Measurements from ENCODE around the gene PTPN4.

Gene PTPN4

DNA sequence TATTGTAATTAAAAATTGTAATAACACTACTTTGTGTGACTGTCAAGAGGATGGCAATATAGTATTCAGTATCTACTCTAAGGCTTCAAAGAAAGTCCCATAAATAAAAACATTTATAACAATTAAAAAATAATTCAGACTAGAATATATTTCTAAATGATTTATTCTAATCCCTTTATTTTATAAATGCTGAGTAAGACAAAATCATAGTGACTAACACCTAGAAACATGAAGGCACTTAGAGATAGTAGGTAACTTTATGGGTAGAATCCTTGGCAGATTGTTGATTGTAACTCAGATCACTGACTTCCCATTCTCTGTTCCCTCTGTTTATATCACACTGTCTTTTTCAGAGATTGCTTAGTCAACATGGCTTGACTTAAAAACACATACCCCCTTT lies 174.6 kb downstream of the PTPN4 start:
- H3K9me3 ChIP-seq (ENCODE audit: low read length) = no peaks in the 10 kb centered on the region
- no peaks in the 10 kb centered on the region for H3K4me1 ChIP-seq (ENCODE audit: insufficient read depth, low read length)
- H3K36me3 ChIP-seq (ENCODE audit: insufficient read depth, low read length) = peaks cover 24% of the 10 kb centered on the region
- H2AFZ ChIP-seq (ENCODE audit: low read depth, low read length) = no peak overlapping the region
- H3K4me3 ChIP-seq (ENCODE audit: low read length) = no peak overlapping the region
- no peaks in the 10 kb centered on the region for H3K27me3 ChIP-seq (ENCODE audit: insufficient read depth, low read length)

DNA sequence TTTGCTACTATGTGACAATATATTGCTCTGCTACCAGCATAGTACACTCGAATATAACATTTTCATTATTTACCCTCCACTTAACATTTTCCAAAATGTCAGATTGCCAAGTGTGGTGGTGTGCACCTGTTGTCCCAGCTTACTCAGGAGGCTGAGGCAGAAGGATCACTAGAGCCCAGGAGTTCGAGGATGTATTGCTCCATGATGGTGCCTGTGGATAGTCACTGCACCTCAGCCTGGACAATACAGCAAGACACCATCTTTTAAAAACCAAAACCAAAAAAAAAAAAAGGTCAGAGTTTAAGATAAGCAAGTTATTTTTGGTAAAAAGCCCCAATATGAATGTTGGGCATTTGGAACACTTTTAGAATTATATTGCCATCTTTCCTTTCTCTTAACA lies 178.0 kb downstream of the PTPN4 start:
- Histone ChIP-seq H3K36me3 (ENCODE audit: insufficient read depth, low read length) (peaks cover 19% of the 10 kb centered on the region), H3K9me3 (ENCODE audit: low read length) (no peaks in the 10 kb centered on the region), H2AFZ (ENCODE audit: low read depth, low read length) (no peak overlapping the region), H3K4me1 (ENCODE audit: insufficient read depth, low read length) (no peaks in the 10 kb centered on the region), H3K4me3 (ENCODE audit: low read length) (no peak overlapping the region), H3K27me3 (ENCODE audit: insufficient read depth, low read length) (no peaks in the 10 kb centered on the region)

DNA sequence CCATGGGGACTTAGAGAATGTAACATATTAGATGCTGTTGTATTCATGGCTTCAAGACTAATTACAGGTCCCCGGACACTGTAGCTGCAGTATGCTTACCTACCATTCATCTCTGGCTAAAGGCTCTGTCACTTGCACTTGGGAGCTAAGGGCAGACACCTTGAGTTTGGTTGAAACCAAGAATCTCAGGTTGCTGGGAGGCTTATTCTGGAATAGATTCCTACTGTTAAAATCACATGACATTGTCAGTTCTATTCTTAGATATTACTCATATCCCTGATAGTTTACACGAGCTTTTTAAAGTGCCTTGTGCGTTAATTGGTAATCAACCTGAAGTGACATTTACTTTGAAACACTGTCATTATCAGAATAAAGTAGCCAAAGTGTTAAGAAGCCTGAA lies 180.2 kb downstream of the PTPN4 start:
- Histone ChIP-seq H2AFZ (ENCODE audit: low read depth, low read length) (no peak overlapping the region), H3K27me3 (ENCODE audit: insufficient read depth, low read length) (no peaks in the 10 kb centered on the region), H3K9me3 (ENCODE audit: low read length) (no peaks in the 10 kb centered on the region), H3K4me3 (ENCODE audit: low read length) (no peak overlapping the region), H3K36me3 (ENCODE audit: insufficient read depth, low read length) (peaks cover 9% of the 10 kb centered on the region), H3K4me1 (ENCODE audit: insufficient read depth, low read length) (no peaks in the 10 kb centered on the region)

DNA sequence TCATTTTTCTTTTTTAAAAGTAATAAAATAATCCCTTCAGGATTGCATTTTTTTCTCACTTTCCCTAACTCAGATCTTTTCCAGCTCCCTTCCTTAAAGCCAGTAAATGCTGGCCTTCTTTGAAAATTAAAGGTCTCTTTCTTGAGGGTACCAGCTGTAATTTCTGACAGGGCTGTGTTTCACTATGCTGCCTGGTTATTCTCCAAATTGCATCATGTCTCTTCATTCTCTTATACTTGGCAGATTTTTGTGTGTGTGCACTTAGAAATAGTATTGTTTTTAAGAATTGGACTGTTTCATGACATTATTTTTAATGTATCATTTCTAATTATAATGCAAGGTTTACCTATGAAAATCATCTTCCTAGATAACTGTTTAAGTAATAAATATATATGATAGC lies 181.1 kb downstream of the PTPN4 start:
- Histone ChIP-seq H2AFZ (ENCODE audit: low read depth, low read length) (no peak overlapping the region), H3K9me3 (ENCODE audit: low read length) (no peaks in the 10 kb centered on the region), H3K4me3 (ENCODE audit: low read length) (no peak overlapping the region), H3K27me3 (ENCODE audit: insufficient read depth, low read length) (no peaks in the 10 kb centered on the region), H3K36me3 (ENCODE audit: insufficient read depth, low read length) (peaks cover 11% of the 10 kb centered on the region), H3K4me1 (ENCODE audit: insufficient read depth, low read length) (no peaks in the 10 kb centered on the region)

DNA sequence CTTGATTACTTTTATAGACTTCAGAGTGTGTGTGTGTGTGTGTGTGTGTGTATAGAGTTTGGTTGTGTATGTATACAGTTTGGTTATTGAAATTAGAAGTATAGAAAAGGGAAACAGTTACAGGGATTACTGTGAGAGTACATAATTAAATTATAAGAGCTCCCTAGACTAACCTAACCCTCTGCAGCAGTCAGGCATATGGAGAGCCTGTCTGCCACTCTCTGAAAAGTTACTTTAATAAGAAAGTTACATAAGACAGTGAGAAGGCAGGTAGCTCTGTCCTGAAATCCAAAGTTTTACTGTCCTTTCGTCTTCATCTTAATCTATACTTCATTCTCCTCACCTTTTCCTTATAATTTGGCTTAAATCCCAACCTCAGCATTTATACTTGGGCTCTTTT lies 181.7 kb downstream of the PTPN4 start:
- Histone ChIP-seq H3K9me3 (ENCODE audit: low read length) (no peaks in the 10 kb centered on the region), H3K36me3 (ENCODE audit: insufficient read depth, low read length) (peaks cover 11% of the 10 kb centered on the region), H2AFZ (ENCODE audit: low read depth, low read length) (no peak overlapping the region), H3K4me3 (ENCODE audit: low read length) (no peak overlapping the region), H3K27me3 (ENCODE audit: insufficient read depth, low read length) (no peaks in the 10 kb centered on the region), H3K4me1 (ENCODE audit: insufficient read depth, low read length) (no peaks in the 10 kb centered on the region)

DNA sequence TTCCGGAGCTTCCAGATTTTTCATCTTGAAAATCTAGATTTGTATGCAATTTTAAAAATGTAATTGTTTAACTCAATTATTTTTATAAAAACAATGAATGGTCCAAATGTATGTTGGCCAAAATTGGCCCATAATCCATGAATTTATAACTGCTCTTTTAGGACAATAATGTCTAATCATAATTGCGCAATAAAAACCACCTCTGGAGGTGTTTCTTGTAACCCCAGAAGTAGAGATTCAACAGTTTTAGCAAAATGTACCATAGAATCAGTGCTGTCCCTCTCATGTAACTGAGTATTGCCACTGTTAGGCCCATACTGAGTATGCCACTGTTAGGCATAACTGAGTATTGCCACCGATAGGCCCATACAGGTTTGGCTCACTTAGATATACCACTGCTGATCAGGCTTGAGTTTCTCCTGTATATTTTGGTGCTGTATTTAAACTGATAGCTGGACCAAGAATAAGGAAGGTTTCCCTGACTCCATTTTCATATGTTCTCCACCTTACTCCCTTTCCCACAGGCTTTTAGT lies 182.3 kb downstream of the PTPN4 start:
- Histone ChIP-seq H2AFZ (ENCODE audit: low read depth, low read length) (no peak overlapping the region), H3K4me1 (ENCODE audit: insufficient read depth, low read length) (no peaks in the 10 kb centered on the region), H3K27me3 (ENCODE audit: insufficient read depth, low read length) (no peaks in the 10 kb centered on the region), H3K36me3 (ENCODE audit: insufficient read depth, low read length) (peaks cover 9% of the 10 kb centered on the region), H3K4me3 (ENCODE audit: low read length) (no peak overlapping the region), H3K9me3 (ENCODE audit: low read length) (no peaks in the 10 kb centered on the region)

DNA sequence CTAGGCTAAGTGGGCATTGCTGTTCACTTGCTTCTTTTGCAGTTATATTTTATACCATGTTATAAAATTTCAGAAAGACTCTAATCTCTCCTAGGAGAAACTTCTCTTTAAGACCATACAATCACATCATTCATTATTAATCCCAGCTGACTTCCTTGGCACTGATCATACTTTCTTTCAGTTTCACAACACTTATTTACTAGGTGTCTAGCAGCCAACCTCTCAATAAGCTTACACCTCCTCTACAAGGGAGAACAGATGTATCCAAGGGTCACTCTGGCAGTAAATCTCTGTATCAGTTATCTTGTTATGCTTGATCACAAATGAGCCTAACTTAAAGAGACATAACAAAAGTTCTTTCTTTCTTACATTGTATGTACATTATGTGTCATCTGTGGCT lies 183.3 kb downstream of the PTPN4 start:
- Histone ChIP-seq H3K36me3 (ENCODE audit: insufficient read depth, low read length) (peaks cover 10% of the 10 kb centered on the region), H3K4me1 (ENCODE audit: insufficient read depth, low read length) (no peaks in the 10 kb centered on the region), H2AFZ (ENCODE audit: low read depth, low read length) (no peak overlapping the region), H3K27me3 (ENCODE audit: insufficient read depth, low read length) (no peaks in the 10 kb centered on the region), H3K9me3 (ENCODE audit: low read length) (no peaks in the 10 kb centered on the region), H3K4me3 (ENCODE audit: low read length) (no peak overlapping the region)

DNA sequence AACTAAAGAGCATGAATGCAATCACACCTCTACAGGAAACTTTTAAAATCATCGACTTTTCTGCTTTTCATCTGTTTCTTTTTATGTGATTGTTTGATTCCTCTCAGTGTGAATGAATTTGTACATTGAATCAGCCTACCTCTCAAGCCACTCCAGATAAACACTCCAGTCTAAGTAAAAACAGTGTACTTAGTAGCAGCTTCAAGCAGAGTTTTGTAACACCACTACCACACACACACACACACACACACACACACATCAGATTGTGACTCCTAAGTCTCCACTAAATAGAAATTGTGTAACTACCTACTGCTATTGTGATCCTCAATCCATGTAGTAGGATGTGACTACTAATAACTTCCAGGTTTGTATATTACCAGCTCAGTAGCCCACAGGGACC lies 187.8 kb downstream of the PTPN4 start:
- Histone ChIP-seq H3K27me3 (ENCODE audit: insufficient read depth, low read length) (no peaks in the 10 kb centered on the region), H3K36me3 (ENCODE audit: insufficient read depth, low read length) (peaks cover 20% of the 10 kb centered on the region), H3K4me3 (ENCODE audit: low read length) (no peak overlapping the region), H3K4me1 (ENCODE audit: insufficient read depth, low read length) (no peaks in the 10 kb centered on the region), H3K9me3 (ENCODE audit: low read length) (no peaks in the 10 kb centered on the region), H2AFZ (ENCODE audit: low read depth, low read length) (no peak overlapping the region)

DNA sequence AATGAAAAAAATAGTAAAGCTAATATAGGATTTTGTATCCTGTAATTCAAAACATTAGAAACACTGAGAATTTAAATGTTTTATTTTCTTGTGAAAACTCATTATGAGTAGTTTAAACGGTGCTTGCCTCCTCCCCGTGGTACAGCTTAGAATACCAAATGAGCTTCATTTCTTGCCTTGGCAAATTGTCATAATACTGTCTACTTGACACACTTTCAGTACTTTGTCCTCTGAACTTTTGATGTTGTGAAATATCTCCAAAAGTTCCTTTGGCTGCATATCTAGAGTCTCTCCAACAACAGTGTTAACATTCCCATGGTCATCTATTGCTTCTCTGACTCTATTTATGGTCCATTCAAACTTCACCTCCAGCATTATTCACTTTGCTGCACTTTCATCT lies 191.2 kb downstream of the PTPN4 start:
- H3K27me3 ChIP-seq (ENCODE audit: insufficient read depth, low read length) = no peaks in the 10 kb centered on the region
- H3K9me3 ChIP-seq (ENCODE audit: low read length) = no peaks in the 10 kb centered on the region
- no peak overlapping the region for H2AFZ ChIP-seq (ENCODE audit: low read depth, low read length)
- H3K4me1 ChIP-seq (ENCODE audit: insufficient read depth, low read length) = no peaks in the 10 kb centered on the region
- H3K4me3 ChIP-seq (ENCODE audit: low read length) = no peak overlapping the region
- H3K36me3 ChIP-seq (ENCODE audit: insufficient read depth, low read length) = peaks cover 42% of the 10 kb centered on the region

DNA sequence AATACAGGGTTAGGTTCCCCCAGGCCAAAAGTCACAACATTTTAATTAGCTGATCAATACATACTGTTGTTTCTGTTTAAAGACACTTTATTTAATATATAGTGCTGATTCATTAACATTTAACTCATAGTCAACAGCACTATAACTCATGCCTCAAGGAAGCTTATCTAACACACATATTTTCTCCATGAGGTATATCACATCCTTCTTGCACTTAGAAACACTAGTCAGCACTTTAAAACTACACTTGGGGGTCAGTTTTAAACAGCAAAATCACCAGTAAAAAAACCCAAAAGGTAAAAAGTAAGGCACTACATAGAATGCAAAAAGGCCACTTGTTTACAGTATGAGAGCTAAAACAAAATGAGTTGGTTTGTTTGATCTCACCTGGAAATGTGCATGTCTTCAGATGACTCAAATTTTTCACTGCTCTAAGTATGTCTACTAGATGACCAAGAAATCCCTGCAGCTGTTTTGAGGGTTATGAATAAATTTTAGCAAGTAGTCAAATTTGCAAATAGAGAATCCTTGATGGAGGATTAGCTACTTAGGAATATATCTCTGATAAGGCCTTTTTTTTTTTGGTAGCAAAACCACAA lies 199.0 kb downstream of the PTPN4 start:
- H3K36me3 ChIP-seq (ENCODE audit: insufficient read depth, low read length) = peaks cover 59% of the 10 kb centered on the region

DNA sequence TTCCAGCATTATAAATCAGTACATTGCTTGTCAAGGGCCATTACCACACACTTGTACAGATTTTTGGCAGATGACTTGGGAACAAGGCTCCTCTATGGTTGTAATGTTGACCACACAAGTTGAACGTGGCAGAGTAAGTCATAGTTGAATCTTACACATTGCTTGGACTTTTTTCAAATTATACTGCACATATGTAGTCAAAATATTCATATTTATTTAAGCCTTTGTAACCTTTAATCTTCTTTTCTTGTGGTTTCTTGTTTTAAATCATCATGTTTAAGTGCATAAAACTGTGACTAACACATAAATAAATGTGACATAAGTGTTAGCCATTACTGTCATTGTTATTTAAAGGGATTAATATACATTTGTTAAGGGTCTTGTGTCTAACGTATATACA lies 201.1 kb downstream of the PTPN4 start:
- Histone ChIP-seq H2AFZ (ENCODE audit: low read depth, low read length) (no peak overlapping the region), H3K4me1 (ENCODE audit: insufficient read depth, low read length) (no peaks in the 10 kb centered on the region), H3K4me3 (ENCODE audit: low read length) (no peak overlapping the region), H3K9me3 (ENCODE audit: low read length) (peaks cover 7% of the 10 kb centered on the region), H3K27me3 (ENCODE audit: insufficient read depth, low read length) (no peaks in the 10 kb centered on the region), H3K36me3 (ENCODE audit: insufficient read depth, low read length) (peaks cover 58% of the 10 kb centered on the region)

More for the DNA sequence above, 199.0 kb downstream of the PTPN4 start:
- H2AFZ ChIP-seq (ENCODE audit: low read depth, low read length) = no peak overlapping the region
- no peaks in the 10 kb centered on the region for H3K4me1 ChIP-seq (ENCODE audit: insufficient read depth, low read length)
- peaks cover 7% of the 10 kb centered on the region for H3K9me3 ChIP-seq (ENCODE audit: low read length)
- H3K4me3 ChIP-seq (ENCODE audit: low read length) = no peak overlapping the region
- no peaks in the 10 kb centered on the region for H3K27me3 ChIP-seq (ENCODE audit: insufficient read depth, low read length)

DNA sequence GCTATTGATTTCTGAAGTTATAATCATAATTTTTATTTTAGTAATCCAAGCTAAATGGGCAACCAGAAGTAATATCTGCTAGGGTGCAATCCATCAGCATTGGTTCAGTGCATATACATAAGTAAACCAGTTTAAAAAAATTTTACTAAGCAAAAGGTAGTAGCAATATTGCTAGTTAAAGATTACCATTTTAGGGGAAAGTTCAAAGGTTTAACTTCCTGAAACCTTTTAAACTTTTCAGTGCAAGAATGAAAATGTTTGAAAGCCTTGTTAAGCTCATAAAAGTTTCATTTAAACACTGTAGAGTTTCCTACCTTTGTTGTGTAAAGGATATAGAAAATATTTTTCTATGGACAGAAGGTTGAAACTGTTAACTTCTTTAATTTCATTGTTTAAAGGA lies 222.2 kb downstream of the PTPN4 start:
- Histone ChIP-seq H2AFZ (ENCODE audit: low read depth, low read length) (no peak overlapping the region), H3K9me3 (ENCODE audit: low read length) (no peaks in the 10 kb centered on the region), H3K27me3 (ENCODE audit: insufficient read depth, low read length) (no peaks in the 10 kb centered on the region), H3K4me3 (ENCODE audit: low read length) (no peak overlapping the region), H3K36me3 (ENCODE audit: insufficient read depth, low read length) (peaks cover 11% of the 10 kb centered on the region), H3K4me1 (ENCODE audit: insufficient read depth, low read length) (no peaks in the 10 kb centered on the region)

DNA sequence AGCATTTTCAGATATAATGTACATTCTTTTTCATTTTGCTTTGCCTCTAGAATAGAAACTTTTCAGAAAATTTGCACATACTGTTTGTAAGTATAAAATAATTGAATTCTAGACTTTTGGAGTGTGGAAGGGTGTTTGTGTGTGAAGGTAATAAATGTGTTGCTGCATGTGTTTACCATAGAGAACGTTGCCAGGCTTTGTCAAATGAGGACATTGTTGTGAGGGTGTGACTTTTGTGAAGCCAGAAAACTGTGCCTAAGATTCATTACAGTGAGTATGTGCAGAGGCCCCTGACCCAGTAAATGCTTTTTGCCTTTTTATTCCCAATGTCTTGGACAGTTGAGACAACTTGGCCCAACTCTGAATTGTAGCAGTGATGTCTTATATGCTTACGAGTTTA lies 222.8 kb downstream of the PTPN4 start:
- no peak overlapping the region for H2AFZ ChIP-seq (ENCODE audit: low read depth, low read length)
- no peaks in the 10 kb centered on the region for H3K9me3 ChIP-seq (ENCODE audit: low read length)
- H3K27me3 ChIP-seq (ENCODE audit: insufficient read depth, low read length) = no peaks in the 10 kb centered on the region
- no peaks in the 10 kb centered on the region for H3K4me1 ChIP-seq (ENCODE audit: insufficient read depth, low read length)
- H3K36me3 ChIP-seq (ENCODE audit: insufficient read depth, low read length) = peaks cover 5% of the 10 kb centered on the region
- no peak overlapping the region for H3K4me3 ChIP-seq (ENCODE audit: low read length)

DNA sequence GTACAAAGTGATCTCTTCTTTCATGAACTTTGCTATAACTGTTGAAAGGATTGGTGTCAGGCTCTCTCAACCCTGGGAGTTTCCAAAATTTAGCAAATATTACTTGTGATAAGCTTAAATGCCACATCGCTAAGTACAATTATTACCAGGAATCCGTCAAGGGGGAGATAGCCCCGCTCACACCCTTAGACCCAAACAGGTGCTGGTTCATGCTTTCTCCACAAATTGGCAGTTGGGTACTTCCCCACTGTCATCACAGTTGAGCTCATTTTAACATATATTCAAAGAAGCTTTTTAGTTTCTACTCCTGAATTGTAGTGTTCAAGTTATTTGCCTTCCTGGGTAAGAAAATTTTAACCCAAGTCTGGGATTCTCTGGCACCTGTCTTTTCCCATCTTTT lies 223.4 kb downstream of the PTPN4 start:
- no peaks in the 10 kb centered on the region for H3K9me3 ChIP-seq (ENCODE audit: low read length)
- H3K4me1 ChIP-seq (ENCODE audit: insufficient read depth, low read length) = no peaks in the 10 kb centered on the region
- H2AFZ ChIP-seq (ENCODE audit: low read depth, low read length) = no peak overlapping the region
- no peak overlapping the region for H3K4me3 ChIP-seq (ENCODE audit: low read length)
- H3K36me3 ChIP-seq (ENCODE audit: insufficient read depth, low read length) = peaks cover 2% of the 10 kb centered on the region
- no peaks in the 10 kb centered on the region for H3K27me3 ChIP-seq (ENCODE audit: insufficient read depth, low read length)

All from neuron (in vitro differentiated cells).